Measurements from ENCODE around the gene MYMX.
"Not testable (repeated sequence)": the region's sequence is repeated elsewhere in the genome, so short reads cannot be mapped to it uniquely, and the experiment has no call there.

MYMX gene

DNA sequence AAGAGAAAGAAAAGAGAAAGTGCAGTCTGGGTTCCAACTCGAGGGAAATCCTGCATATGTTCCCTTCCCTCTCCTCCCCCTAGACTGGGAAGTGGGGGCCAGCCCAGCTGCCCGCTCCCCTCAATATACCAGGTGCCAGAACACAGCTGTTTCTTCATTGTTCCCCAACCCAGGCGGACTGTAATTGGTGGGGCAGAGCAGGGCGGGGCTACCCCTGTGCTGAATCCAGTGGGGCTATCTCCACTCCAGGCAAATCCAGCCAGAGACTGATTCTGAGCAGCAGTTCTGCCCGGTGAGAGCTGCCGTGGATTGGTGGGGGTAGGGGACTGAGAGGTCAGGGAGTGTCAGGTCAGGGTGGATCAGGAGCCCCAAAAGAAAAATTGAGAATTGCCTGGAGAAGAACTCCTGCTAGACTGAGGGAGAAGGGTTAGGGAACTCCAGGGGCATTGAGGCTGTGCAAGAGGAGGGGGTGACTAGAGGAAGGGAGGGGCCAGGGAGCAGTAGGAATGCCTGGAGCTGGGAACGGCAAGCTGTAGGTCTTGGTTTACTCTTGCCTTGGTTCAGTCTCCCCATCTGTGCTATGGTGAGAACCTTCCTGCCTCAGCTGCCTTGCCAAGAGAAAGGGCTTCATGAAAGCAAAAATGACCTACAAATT lies at the start of gene MYMX:
TSS of gene MYMX (plus strand) at position 250 of the 655 bp plus-strand sequence. CDS start 546 bp downstream, outside the sequence.
- FAIRE-seq, result no peak

GRCh38 chr6:44167567-44167966 lies 49.2 kb upstream of the MYMX start:
- no peak for FAIRE-seq

DNA sequence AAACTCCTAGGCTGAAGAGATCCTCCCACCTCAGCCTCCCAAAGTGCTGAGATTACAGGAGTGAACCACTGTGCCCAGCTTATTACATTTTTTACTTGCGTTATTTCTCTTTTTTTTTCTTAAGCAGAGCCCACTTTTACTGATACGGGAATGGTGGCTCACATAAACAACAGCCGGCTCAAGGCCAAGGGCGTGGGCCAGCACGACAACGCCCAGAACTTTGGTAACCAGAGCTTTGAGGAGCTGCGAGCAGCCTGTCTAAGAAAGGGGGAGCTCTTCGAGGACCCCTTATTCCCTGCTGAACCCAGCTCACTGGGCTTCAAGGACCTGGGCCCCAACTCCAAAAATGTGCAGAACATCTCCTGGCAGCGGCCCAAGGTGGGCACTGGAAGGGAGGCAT lies 47.6 kb upstream of the MYMX start:
- FAIRE-seq, result no peak

GRCh38 chr6:44169886-44170570 lies 46.7 kb upstream of the MYMX start:
- no peak for FAIRE-seq

- FAIRE-seq, result no peak
Measured at GRCh38 chr6:44171899-44172546, 44.7 kb upstream of the MYMX start.

- FAIRE-seq, result no peak
Measured at GRCh38 chr6:44172731-44173500, 43.8 kb upstream of the MYMX start.

GRCh38 chr6:44176130-44176761 lies 40.5 kb upstream of the MYMX start:
- FAIRE-seq, result no peak

- FAIRE-seq, result no peak
Measured at GRCh38 chr6:44176762-44177509, 39.8 kb upstream of the MYMX start.

- no peak for FAIRE-seq
Measured at GRCh38 chr6:44177691-44178423, 38.9 kb upstream of the MYMX start.

DNA sequence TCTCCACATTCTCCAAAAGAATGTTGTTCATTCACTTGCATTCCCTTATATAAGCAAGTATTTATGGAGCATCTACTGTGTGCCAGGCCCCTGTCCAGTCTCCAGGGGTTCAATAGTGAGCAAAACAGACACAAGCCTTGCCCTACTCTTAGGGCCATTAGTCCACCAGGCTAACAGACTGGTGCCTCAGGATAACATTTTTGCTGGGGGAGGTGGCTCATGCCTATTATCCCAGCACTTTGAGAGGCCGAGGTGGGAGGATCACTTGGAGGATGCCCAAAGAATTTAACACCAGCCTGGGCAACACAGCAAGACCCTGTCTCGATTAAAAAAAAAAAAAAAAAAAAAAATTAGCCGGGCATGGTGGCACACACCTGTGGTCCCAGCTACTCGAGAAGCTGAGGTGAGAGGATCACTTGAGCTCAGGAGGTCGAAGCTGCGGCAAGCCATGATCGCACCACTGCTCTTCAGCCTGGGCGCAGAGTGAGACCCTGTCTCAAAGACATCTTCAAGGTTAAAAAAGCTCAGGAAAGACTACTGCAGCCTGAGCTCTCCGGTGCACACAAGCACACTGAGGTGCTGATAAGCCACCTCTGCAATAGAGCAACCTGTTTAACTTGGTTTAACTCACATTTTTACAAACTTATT lies 38.2 kb upstream of the MYMX start:
- FAIRE-seq, result no peak

DNA sequence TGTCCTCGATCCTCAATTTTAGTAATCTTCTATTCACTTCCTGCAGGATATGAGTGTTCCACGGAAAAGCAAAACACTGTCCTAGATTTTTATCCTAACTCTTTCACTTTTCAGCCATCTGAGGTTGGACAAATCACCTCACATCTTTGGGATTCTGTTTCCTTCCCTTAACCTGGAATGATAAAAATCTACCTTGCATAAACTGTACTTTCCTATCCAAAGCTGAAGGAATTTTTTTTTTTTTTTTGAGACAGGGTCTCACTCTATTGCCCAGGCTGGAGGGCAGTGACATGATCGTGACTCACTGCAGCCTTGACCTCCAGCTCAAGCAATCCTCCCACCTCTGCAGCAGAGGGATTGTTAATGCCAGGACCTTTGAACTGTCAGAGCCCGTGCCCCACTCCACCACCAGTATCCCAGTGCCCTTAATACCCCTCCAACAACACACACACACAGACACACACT lies 37.6 kb upstream of the MYMX start:
- no peak for FAIRE-seq

- FAIRE-seq, result no peak
Measured at GRCh38 chr6:44179648-44180047, 37.1 kb upstream of the MYMX start.

DNA sequence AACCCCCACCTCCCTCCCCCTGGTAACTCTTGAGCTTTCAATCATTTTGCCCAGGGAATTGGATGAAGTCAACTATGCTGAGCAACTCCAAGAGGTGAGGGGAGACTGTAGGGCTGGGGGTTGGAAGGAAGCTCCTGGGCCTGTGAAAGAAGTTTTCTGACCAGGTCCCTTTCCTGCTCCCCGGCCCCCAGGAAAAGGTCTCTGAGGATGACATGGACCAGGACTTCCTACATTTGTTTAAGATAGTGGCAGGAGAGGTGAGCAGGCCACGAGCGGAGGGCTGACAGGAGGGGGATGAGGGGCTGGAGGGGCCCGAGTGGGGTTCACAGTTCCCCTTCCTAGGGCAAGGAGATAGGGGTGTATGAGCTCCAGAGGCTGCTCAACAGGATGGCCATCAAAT lies 36.3 kb upstream of the MYMX start:
- FAIRE-seq, result no peak

GRCh38 chr6:44180886-44181285 lies 35.8 kb upstream of the MYMX start:
- no peak for FAIRE-seq

GRCh38 chr6:44181784-44182183 lies 34.9 kb upstream of the MYMX start:
- FAIRE-seq, result not testable (repeated sequence)

DNA sequence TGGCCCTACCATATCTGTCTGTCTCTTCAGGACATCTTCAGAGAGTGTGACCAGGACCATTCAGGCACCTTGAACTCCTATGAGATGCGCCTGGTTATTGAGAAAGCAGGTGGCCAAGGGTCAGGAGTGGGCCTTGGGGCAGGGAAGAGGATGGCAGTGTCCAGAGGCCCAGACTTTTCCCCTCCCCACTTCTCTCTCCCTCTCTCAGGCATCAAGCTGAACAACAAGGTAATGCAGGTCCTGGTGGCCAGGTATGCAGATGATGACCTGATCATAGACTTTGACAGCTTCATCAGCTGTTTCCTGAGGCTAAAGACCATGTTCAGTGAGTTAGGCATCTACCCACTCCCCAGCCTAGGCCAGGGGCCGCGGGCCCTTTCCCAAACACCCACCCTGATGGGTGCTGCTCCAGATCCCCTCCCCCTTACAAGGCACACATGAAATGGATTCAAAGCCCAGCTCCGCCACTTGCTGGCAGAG lies 33.8 kb upstream of the MYMX start:
- no peak for FAIRE-seq

- no peak for FAIRE-seq
Measured at GRCh38 chr6:44183783-44184182, 32.9 kb upstream of the MYMX start.

DNA sequence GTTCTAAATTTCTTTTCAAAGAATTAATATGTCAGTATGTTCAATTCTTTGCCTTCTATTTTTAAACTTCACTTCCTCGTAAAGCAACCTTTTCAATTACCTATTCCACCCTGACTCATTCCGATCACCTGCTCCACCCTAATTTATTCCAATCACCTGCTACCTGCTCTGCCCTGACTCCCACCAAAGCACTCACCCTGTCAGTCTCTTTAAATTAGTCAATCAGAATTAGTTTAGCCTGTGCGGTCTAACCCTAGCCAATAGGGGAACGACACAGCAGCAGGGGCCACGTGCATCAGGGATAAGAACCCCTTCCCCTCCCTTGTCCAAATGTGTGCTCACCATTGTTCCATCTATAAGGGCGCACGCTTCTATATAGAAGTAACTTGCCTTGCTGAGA lies 31.4 kb upstream of the MYMX start:
- not testable (repeated sequence) for FAIRE-seq

DNA sequence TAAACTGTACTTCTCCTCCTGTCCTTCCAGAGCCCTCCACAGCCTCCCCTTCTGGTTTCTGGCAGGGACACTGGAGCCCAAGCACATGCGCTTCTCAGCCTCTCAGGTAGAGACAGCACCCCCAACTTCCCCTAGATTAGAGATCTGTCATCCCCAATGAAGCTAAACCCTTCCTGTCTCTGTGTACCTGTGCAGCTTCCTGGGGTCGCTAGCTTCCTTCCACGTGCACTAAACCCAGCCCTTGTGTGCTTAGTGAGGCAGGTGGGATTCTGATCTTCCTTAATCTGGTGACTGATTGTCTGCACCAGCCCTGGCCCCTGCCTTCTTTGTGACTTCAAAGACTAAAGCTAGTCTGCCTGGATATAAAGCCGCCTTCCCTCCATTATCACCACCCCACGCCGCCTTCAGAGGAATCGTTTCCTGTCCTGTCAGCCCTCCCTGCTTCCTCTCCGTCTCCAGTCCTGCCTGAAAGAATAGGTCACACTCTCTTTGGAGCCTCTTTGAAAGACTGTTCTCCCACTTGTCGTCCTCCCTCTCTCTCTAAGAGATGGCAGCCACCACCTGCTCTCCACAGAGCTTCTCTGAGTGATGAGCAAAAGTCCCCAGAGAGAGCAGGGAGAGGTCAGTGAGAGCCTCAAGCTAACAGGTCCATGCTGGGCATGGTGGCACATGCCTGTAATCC lies 30.6 kb upstream of the MYMX start:
- no peak for FAIRE-seq

GRCh38 chr6:44186635-44187025 lies 30.1 kb upstream of the MYMX start:
- FAIRE-seq, result no peak

Data from colon (tissue), 2 donors.